Left lung (tissue), 10 donors: ENCODE results near the gene CARS2. TPM values are rescaled to one million over a fixed set of nuclear protein-coding genes. Genes with fewer than 3 reads are reported as not detected.

Experiments used
- ATAC-seq: fragments of 200-7000 bp; cut with Tn5 transposase; one replicate; pipeline ENCODE4 v1.9.1; 2020; ENCODE audit warnings: moderate library complexity
- DNase-seq, 4 donors: peaks; one replicate each; pipeline ENCODE4 v3.0.0-alpha.2; 2013 to 2020
- H3K27ac ChIP-seq, 2 donors: fragments of 200-600 bp; sonication (generic) in 1 of 2; one replicate each; pipeline versions ENCODE4 v1.5.0 to v1.8.0; 2020 to 2021
- H3K27me3 ChIP-seq, 2 donors: fragments of 200-600 bp; sonication (generic) in 1 of 2; one replicate each; pipeline versions ENCODE4 v1.5.0 to v1.8.0; 2020 to 2021
- H3K36me3 ChIP-seq, 2 donors: fragments of 200-600 bp; sonication (generic) in 1 of 2; one replicate each; pipeline versions ENCODE4 v1.5.0 to v1.8.0; 2020 to 2021
- H3K4me1 ChIP-seq, 2 donors: fragments of 200-600 bp; one replicate each; pipeline ENCODE4 v1.8.0; 2021
- H3K4me3 ChIP-seq, 2 donors: fragments of 200-600 bp; sonication (generic) in 1 of 2; one replicate each; pipeline versions ENCODE4 v1.5.0 to v1.8.0; 2020 to 2021; ENCODE audit warnings: mild to moderate bottlenecking in 1 of 2
- H3K9me3 ChIP-seq, 2 donors: fragments of 200-600 bp; sonication (generic) in 1 of 2; one replicate each; pipeline versions ENCODE4 v1.5.0 to v1.8.0; 2020 to 2021
- intact Hi-C, 2 donors: fragments of 100-400 bp; cut with DNase I; formaldehyde crosslinking; loops; one replicate each; pipeline versions ENCODE4 v1.11.2 to v1.14.2; 2022
- polyA plus RNA-seq, 6 donors: library from polyadenylated mRNA; unstranded; fragments of 120-200 nt; gene quantifications; one replicate each; pipeline ENCODE4 v1.2.1, GENCODE V29; 2013; ENCODE audit not compliant: insufficient read length in 6 of 6
- total RNA-seq, 2 donors: library from RNA; stranded (reverse); fragmentation: NEBNext Ultra II Directional; extraction: Animal tissue kit (Norgen Biotek cat#: 25700); gene quantifications; one replicate each; pipeline ENCODE4 v1.2.1, GENCODE V29; 2021
- TF ChIP-seq, protein P1 (sequence below), 2 donors: fragments of 200-600 bp; sonication (generic) in 1 of 2; IDR thresholded peaks; one replicate each; pipeline versions ENCODE4 v1.5.0 to v1.8.0; 2021; ENCODE audit warnings: antibody characterized with exemption in 2 of 2
- donor health status: DM: no; HTN: yes; CAD: no.
- donor health status: DM: no; HTN: no; CAD: no.

CARS2 gene
- total and polyA plus RNA-seq, 8 donors: 61.9 to 79.8 (median 71.3) TPM

DNA sequence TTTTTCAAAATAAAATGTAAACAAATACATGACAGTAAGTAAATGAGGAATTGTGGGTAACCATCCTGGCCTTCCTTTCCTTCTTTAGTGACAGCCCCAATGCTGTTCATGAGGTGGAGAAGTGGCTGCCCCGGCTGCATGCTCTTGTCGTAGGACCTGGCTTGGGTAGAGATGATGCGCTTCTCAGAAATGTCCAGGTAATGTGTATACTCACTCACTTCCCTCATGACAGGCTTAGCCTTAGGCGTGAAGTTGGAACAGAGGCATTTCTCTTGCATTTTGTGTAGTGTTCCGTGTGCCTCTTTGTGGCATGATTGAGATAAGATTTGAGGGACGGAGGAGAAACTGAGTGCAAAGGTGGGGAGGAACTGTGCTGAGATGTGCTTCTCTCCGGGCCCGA, 78.6 kb downstream of the CARS2 start:
- no peaks in the 10 kb centered on the region for H3K9me3 ChIP-seq
- intact Hi-C loops: no loop called here
- DNase-seq (no peak), ATAC-seq (no peak)
- TF ChIP-seq, protein P1, sequence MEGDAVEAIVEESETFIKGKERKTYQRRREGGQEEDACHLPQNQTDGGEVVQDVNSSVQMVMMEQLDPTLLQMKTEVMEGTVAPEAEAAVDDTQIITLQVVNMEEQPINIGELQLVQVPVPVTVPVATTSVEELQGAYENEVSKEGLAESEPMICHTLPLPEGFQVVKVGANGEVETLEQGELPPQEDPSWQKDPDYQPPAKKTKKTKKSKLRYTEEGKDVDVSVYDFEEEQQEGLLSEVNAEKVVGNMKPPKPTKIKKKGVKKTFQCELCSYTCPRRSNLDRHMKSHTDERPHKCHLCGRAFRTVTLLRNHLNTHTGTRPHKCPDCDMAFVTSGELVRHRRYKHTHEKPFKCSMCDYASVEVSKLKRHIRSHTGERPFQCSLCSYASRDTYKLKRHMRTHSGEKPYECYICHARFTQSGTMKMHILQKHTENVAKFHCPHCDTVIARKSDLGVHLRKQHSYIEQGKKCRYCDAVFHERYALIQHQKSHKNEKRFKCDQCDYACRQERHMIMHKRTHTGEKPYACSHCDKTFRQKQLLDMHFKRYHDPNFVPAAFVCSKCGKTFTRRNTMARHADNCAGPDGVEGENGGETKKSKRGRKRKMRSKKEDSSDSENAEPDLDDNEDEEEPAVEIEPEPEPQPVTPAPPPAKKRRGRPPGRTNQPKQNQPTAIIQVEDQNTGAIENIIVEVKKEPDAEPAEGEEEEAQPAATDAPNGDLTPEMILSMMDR (IDR thresholded peaks at IDR 0.05): no peak
- no peaks in the 10 kb centered on the region for H3K4me1 ChIP-seq
- peaks cover 0 to 70% of the 10 kb centered on the region in 2 donors for H3K36me3 ChIP-seq
- H3K27me3 ChIP-seq: no peaks in the 10 kb centered on the region
- H3K4me3 ChIP-seq: no peak overlapping the region
- H3K27ac ChIP-seq: no peak overlapping the region

DNA sequence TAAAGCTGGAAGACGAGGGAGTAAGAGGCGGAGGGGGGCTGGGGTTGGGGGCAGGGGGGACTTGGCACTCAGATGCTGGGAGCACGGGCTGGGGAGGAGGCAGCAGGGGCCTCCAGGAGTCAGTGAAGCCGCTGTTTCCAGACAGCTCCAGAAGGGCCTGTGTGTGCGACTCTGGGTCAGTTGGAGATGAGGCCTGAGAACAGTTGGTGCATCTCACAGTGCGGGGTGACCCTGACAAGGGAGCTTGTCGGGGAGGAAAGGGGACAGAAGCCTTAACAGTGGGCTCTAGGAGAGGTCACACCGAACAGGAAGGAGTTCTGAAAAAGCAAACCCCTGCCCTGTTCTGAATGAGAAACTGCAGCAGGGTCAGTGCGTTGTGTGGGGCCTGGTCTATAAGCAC, 79.4 kb downstream of the CARS2 start:
- Histone ChIP-seq H3K27ac (no peak overlapping the region), H3K27me3 (no peaks in the 10 kb centered on the region), H3K9me3 (no peaks in the 10 kb centered on the region), H3K4me1 (no peaks in the 10 kb centered on the region), H3K36me3 (peaks cover 0 to 65% of the 10 kb centered on the region in 2 donors), H3K4me3 (no peak overlapping the region)
- ATAC-seq (no peak), DNase-seq (no peak)
- TF ChIP-seq, protein P1 (IDR thresholded peaks at IDR 0.05): no peak
- intact Hi-C loops: no loop called here

DNA sequence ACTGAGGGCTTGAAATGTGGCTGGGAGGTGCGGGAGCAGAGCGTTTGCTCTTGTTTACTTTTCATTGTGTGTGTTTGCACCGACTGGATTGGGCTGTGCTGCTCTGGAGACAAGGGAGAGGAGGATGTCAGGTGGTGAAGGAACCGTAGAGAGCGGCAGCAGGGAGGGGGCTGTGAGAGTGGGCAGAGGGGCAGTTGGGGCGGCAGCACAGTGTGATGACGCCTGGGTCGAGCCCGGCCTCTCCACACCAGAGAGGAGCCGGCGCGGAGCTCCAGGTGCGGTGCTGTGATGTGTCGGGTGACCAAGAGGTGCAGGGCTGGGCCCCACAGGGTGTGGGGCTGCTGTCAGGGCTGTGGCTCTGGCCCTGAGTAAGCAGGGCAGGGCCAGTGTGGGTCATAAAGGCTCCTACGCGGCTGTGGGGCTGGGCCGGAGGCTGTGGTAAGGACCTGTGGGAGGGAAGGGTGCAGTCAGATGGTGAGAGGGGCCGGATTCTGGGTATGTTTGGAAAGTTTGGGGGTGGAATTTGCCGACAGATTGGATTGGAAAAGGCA, 80.1 kb downstream of the CARS2 start:
- Histone ChIP-seq H3K27me3 (no peaks in the 10 kb centered on the region), H3K4me1 (peaks cover 0 to 5% of the 10 kb centered on the region in 2 donors), H3K36me3 (peaks cover 0 to 58% of the 10 kb centered on the region in 2 donors), H3K4me3 (no peak overlapping the region), H3K27ac (no peak overlapping the region), H3K9me3 (no peaks in the 10 kb centered on the region)
- DNase-seq (peak in 1 of 4 donors; percentile 65), ATAC-seq (no peak)
- intact Hi-C loops: no loop called here
- TF ChIP-seq, protein P1 (IDR thresholded peaks at IDR 0.05): no peak

DNA sequence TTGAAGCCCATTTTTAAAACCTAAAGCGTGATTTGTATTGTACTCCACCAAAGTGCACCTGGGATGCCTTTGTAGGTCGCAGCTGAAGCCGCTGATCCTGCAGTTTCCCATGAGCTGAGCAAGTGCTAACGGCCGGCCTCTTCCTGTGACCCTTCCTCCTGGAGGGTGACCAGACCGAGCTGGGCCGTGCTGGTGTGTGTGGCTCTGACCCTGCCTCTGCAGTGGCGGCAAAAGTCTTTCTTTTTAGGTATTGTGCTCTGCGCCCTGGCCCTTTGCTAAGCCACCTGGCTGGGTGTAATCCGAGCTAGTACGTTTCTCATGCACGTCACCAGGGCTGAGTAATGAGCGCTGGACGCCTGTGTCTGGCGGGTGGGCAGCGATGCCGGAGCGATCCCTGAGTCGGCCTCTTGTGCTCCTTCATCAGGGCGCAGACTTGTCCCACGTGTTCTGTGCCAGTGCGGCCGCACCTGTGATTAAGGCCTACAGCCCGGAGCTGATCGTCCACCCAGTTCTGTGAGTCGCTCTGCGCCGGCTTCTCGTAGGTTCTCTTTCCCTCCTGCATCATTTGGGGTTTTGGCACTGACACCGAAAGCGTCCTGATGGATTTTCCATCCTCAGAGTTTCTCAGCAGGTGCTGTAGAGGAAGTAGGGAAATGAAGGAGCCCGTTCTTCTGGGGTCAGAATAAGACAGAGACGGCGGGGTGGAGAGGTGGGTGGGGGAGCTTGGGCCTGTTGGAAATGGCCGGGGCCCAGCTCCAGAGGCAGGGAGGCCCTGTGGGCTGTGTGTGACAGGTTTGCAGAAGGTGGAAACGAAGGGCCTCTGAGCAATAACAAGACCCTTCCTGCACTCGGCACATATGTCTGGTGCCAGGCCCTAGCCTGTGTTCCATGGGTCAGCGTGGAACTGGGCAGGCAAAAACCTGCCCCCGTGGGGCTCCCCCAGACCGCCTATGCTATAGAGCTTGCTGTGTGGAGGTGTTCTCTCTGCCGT, 80.9 kb downstream of the CARS2 start:
- H3K4me3 ChIP-seq: no peak overlapping the region
- no peak overlapping the region for H3K27ac ChIP-seq
- peaks cover 0 to 58% of the 10 kb centered on the region in 2 donors for H3K36me3 ChIP-seq
- DNase-seq: peak in 1 of 4 donors; percentile 53
- intact Hi-C loops: no loop called here
- no peaks in the 10 kb centered on the region for H3K9me3 ChIP-seq
- peaks cover 0 to 7% of the 10 kb centered on the region in 2 donors for H3K4me1 ChIP-seq
- no peak for ATAC-seq
- TF ChIP-seq, protein P1 (IDR thresholded peaks at IDR 0.05): no peak
- no peaks in the 10 kb centered on the region for H3K27me3 ChIP-seq

DNA sequence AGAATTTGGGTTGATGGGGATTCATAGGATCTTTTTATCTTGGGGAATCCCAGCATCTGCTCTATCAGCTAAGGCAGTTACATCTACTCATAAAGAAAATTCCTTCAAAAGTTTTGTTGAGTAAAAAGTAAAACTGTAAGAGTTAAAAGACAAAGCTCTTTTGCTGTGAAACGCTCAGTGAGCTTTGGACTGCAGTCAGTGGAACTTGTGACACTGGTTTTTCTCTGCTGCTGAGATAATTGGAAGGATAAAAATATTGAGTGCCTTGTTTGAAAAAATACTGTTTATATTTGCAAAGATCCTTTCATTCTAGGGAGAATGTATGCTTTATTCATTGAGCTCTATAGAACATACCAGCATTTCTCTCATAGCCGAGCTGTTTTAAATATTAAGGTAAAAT, 85.3 kb downstream of the CARS2 start:
- H3K4me1 ChIP-seq: peaks cover 17 to 30% of the 10 kb centered on the region in 2 donors
- no peaks in the 10 kb centered on the region for H3K9me3 ChIP-seq
- TF ChIP-seq, protein P1 (IDR thresholded peaks at IDR 0.05): no peak
- peaks cover 0 to 32% of the 10 kb centered on the region in 2 donors for H3K36me3 ChIP-seq
- H3K4me3 ChIP-seq: no peak overlapping the region
- intact Hi-C loops: no loop called here
- no peaks in the 10 kb centered on the region for H3K27me3 ChIP-seq
- DNase-seq (no peak), ATAC-seq (no peak)
- no peak overlapping the region for H3K27ac ChIP-seq
